ENCODE results near the gene C5orf63. TPM values are rescaled to one million over a fixed set of nuclear protein-coding genes. Genes with fewer than 3 reads are reported as not detected.
"Not testable (repeated sequence)": the region's sequence is repeated elsewhere in the genome, so short reads cannot be mapped to it uniquely, and the experiment has no call there.

Gene C5orf63
- 1 to 10 TPM; 7.4 to 8.4 TPM for total RNA-seq
- 10 to 100 TPM; 12.1 to 19.2 (median 15.6) TPM for polyA plus RNA-seq (ENCODE audit: insufficient read length in 6 of 6)
- long read RNA-seq, donor 1, full-length matches to known transcripts, result 3 of 3 reads
- long read RNA-seq, donor 1, partial matches to known transcripts, result 0 of 3 reads
- long read RNA-seq, donor 1, other reads (novel, unspliced or antisense), result 0 of 3 reads
- long read RNA-seq, donor 2, full-length matches to known transcripts, result 3 of 3 reads
- long read RNA-seq, donor 2, partial matches to known transcripts, result 0 of 3 reads
- long read RNA-seq, donor 2, other reads (novel, unspliced or antisense), result 0 of 3 reads
- long read RNA-seq, donor 3, full-length matches to known transcripts, result 3 of 3 reads
- long read RNA-seq, donor 3, partial matches to known transcripts, result 0 of 3 reads
- long read RNA-seq, donor 3, other reads (novel, unspliced or antisense), result 0 of 3 reads
- long read RNA-seq, donor 4, full-length matches to known transcripts, result 3 of 8 reads
- long read RNA-seq, donor 4, partial matches to known transcripts, result 2 of 8 reads
- long read RNA-seq, donor 4, other reads (novel, unspliced or antisense), result 3 of 8 reads
- long read RNA-seq, donor 5, partial matches to known transcripts, result 0 of 3 reads
- long read RNA-seq, donor 5, other reads (novel, unspliced or antisense), result 0 of 3 reads
- long read RNA-seq, donor 6, full-length matches to known transcripts, result 1 of 1 reads
- long read RNA-seq, donor 6, partial matches to known transcripts, result 0 of 1 reads
- long read RNA-seq, donor 6, other reads (novel, unspliced or antisense), result 0 of 1 reads
- long read RNA-seq, donor 7, full-length matches to known transcripts, result 1 of 1 reads
- long read RNA-seq, donor 7, partial matches to known transcripts, result 0 of 1 reads
- long read RNA-seq, donor 7, other reads (novel, unspliced or antisense), result 0 of 1 reads
- long read RNA-seq, donor 8, full-length matches to known transcripts, result 5 of 5 reads
- long read RNA-seq, donor 8, partial matches to known transcripts, result 0 of 5 reads
- long read RNA-seq, donor 8, other reads (novel, unspliced or antisense), result 0 of 5 reads
- long read RNA-seq, donor 9, result 0 reads
- long read RNA-seq, donor 10, result 0 reads
- long read RNA-seq, donor 11, full-length matches to known transcripts, result 2 of 2 reads
- long read RNA-seq, donor 11, partial matches to known transcripts, result 0 of 2 reads
- long read RNA-seq, donor 11, other reads (novel, unspliced or antisense), result 0 of 2 reads
- long read RNA-seq, donor 12, full-length matches to known transcripts, result 1 of 1 reads
- long read RNA-seq, donor 12, partial matches to known transcripts, result 0 of 1 reads
- long read RNA-seq, donor 12, other reads (novel, unspliced or antisense), result 0 of 1 reads

DNA sequence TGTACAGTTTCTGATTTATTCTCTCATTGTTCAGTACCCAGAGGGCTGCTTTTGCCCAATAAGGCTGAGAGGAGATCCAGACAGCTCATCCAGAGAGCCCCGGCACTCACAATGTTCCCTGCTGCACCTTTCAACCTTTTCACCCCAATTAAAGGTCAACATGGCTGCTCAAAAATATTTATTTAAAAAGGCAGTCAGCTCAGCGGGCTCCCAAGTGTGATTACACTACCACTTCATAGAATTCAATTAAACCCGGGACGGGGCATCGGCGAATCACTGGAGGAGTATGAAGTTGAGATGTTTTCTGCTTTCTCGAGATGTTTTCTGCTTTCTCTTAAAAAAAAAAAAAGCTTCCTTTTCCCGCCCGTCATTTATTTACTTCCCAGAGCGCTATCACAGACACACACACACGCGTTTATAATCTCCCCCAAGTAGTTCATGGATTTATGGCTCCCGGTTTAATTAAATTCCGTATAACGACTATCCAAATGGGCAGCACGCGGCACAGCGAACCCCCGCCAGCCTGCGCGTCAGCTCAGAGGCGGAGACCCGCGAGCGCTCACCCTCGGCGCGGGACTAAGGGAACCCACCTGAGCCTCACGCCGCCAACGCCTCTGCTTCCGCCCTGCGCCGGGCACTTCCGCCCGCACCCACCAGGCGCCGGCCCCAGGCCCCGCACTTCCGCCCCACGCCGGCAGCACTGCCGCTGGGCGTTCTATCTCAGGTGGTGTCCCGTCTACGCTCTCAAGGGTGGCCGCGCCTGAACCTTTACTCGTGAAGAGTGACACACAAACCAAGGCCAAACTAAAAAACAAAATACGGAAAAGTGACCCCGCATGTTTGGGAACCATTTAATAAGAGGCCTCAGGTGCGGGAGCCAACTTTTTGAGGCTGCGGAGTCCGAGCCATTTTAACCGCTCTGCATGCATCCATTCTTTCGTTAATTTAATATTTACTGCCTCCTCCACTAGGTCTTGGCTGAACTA is at the start of gene C5orf63:
Gene C5orf63 (minus strand): TSS at position 642 of the 986 bp plus-strand sequence. CDS start 14,507 bp downstream, outside the sequence.
- no peaks in the 10 kb centered on the region for H3K36me3 ChIP-seq
- H3K4me3 ChIP-seq, result peak within 1 kb of the TSS; percentile 54 to 55
- DNase-seq (peak; percentile 37 to 93 (median 66)), ATAC-seq (peak; percentile 97)
- intact Hi-C loops (cut with DNase I), result no loop called here
- H3K27ac ChIP-seq, result peak within 1 kb of the TSS in 1 of 2 donors; percentile 57
- H3K9me3 ChIP-seq, result no peaks in the 10 kb centered on the region
- H3K4me1 ChIP-seq, result peaks cover 0 to 10% of the 10 kb centered on the region in 2 donors
- no peaks in the 10 kb centered on the region for H3K27me3 ChIP-seq
- TF ChIP-seq, protein P1, sequence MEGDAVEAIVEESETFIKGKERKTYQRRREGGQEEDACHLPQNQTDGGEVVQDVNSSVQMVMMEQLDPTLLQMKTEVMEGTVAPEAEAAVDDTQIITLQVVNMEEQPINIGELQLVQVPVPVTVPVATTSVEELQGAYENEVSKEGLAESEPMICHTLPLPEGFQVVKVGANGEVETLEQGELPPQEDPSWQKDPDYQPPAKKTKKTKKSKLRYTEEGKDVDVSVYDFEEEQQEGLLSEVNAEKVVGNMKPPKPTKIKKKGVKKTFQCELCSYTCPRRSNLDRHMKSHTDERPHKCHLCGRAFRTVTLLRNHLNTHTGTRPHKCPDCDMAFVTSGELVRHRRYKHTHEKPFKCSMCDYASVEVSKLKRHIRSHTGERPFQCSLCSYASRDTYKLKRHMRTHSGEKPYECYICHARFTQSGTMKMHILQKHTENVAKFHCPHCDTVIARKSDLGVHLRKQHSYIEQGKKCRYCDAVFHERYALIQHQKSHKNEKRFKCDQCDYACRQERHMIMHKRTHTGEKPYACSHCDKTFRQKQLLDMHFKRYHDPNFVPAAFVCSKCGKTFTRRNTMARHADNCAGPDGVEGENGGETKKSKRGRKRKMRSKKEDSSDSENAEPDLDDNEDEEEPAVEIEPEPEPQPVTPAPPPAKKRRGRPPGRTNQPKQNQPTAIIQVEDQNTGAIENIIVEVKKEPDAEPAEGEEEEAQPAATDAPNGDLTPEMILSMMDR (IDR thresholded peaks at IDR 0.05), result peak; percentile 8 to 45

DNA sequence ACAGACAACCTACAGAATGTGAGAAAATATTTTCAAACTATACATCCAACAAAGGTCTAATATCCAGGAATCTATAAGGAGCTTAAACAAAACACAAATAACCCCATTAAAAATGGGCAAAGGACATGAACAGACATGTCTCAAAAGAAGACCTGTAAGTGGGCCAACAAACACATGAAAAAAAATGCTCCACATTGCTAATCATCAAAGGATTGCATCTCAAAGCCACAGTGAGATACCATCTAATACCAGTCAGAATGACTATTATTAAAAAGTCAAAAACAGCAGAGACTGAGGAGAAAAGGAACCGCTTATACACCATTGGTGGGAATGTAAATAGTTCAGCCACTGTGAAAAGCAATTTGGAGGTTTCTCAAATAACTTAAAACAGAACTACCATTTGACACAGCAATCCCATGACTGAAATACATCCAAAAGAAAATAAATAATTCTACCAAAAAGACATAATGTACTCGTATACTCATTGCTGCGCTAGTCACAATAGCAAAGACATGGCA is 39.1 kb upstream of the C5orf63 start:
- ATAC-seq (no peak), DNase-seq (no peak)
- peaks cover 0 to 9% of the 10 kb centered on the region in 2 donors for H3K9me3 ChIP-seq
- H3K27me3 ChIP-seq, result no peaks in the 10 kb centered on the region
- TF ChIP-seq, protein P1 (IDR thresholded peaks at IDR 0.05), result no peak
- H3K36me3 ChIP-seq, result no peaks in the 10 kb centered on the region
- no peak overlapping the region for H3K4me3 ChIP-seq
- intact Hi-C loops (cut with DNase I), result no loop called here
- H3K4me1 ChIP-seq, result no peaks in the 10 kb centered on the region
- no peak overlapping the region for H3K27ac ChIP-seq

DNA sequence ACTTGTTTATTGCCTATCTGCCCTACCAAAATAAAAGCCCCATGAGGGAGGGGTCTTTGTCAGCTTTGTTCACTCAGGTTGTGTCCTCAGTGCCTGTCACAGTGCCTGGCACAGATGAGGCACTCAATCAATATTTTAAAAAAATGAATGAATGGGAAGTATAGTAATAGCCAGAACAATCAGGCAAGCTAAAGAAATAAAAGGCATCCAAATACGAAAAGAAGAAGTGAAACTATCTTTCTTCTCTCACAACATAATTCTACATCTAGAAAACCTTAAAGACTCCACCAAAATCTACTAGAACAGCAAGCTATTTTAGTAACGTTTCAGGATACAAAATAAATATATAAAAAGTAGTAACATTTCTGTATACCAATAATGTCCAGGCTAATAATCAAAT is 37.8 kb upstream of the C5orf63 start:
- intact Hi-C loops (cut with DNase I), result no loop called here
- TF ChIP-seq, protein P1 (IDR thresholded peaks at IDR 0.05), result no peak

DNA sequence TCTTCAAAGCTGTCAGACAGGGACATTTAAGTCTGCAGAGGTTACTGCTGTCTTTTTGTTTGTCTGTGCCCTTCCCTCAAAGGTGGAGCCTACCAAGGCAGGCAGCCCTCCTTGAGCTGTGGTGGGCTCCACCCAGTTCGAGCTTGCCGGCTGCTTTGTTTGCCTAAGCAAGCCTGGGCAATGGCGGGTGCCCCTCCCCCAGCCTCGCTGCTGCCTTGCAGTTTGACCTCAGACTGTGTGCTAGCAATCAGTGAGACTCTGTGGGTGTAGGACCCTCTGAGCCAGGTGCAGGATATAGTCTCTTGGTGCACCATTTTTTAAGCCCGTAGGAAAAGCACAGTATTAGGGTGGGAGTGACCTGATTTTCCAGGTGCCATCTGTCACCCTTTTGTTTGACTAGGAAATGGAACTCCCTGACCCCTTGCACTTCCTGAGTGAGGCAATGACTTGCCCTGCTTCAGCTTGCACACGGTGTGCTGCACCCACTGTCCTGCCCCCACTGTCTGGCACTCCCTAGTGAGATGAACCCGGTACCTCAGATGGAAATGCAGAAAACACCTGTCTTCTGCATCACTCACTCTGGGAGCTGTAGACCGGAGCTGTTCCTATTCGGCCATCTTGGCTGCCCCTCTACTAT is 35.4 kb upstream of the C5orf63 start:
- DNase-seq; intact Hi-C loops (cut with DNase I); H3K36me3 ChIP-seq; H3K27ac ChIP-seq; H3K4me1 ChIP-seq; H3K4me3 ChIP-seq; H3K27me3 ChIP-seq; ATAC-seq: not testable (repeated sequence)
- H3K9me3 ChIP-seq, result peaks cover 0 to 11% of the 10 kb centered on the region in 2 donors

More for the DNA sequence above, 37.8 kb upstream of the C5orf63 start:
- Histone ChIP-seq H3K36me3 (no peaks in the 10 kb centered on the region), H3K4me1 (no peaks in the 10 kb centered on the region), H3K27ac (no peak overlapping the region), H3K9me3 (peaks cover 0 to 9% of the 10 kb centered on the region in 2 donors), H3K4me3 (no peak overlapping the region), H3K27me3 (no peaks in the 10 kb centered on the region)
- DNase-seq, result no peak
- ATAC-seq, result no peak
